OCI-LY7 (cell line): ENCODE measurements around the gene TBC1D13. TPM values are rescaled to one million over a fixed set of nuclear protein-coding genes. Genes with fewer than 3 reads are reported as not detected.

Source experiments
- BruUV-seq: library from RNA; stranded (reverse); fragments of 400-500 nt; replicated peaks from 2 replicates; lab custom pipeline; 2021; lab: Mats Ljungman, UMichigan
- CTCF ChIA-PET: fragments of 300-600 bp; sonication (Branson Sonifier 250); formaldehyde crosslinking; loops from one replicate; lab custom pipeline; 2022; ENCODE audit warnings: antibody characterized with exemption; ENCODE audit not compliant: unreplicated experiment; lab: Charles Lee
- POLR2A ChIA-PET: fragments of 300-600 bp; sonication (Branson Sonifier 250); formaldehyde crosslinking; loops from one replicate; lab custom pipeline; 2022; ENCODE audit warnings: antibody characterized with exemption; lab: Charles Lee
- DNase-seq: peaks from one replicate; pipeline ENCODE4 v3.0.0-alpha.2; 2015; ENCODE audit warnings: low spot score
- H2AFZ ChIP-seq: fragments of 200-600 bp; sonication (generic), shearing (Covaris generic); 2 replicates; pipeline ENCODE4 v1.6.1; 2014; ENCODE audit warnings: mild to moderate bottlenecking, antibody characterized with exemption, low read length, moderate library complexity
- H3K27ac ChIP-seq: fragments of 200-600 bp; sonication (generic); 2 replicates; pipeline ENCODE4 v1.5.1; 2014; ENCODE audit warnings: mixed run types, low read depth, mild to moderate bottlenecking, moderate library complexity, low read length, inconsistent platforms; ENCODE audit not compliant: poor library complexity, severe bottlenecking
- H3K36me3 ChIP-seq: fragments of 200-600 bp; sonication (generic); 2 replicates; pipeline ENCODE4 v1.6.1; 2014; ENCODE audit warnings: mild to moderate bottlenecking, antibody characterized with exemption, low read length, moderate library complexity, mixed read lengths; ENCODE audit not compliant: insufficient read depth
- H3K4me1 ChIP-seq: fragments of 200-600 bp; sonication (generic); 2 replicates; pipeline ENCODE4 v1.5.1; 2014; ENCODE audit warnings: mild to moderate bottlenecking, low read length; ENCODE audit not compliant: insufficient read depth, poor library complexity, severe bottlenecking
- H3K4me2 ChIP-seq: fragments of 200-600 bp; sonication (generic); 2 replicates; pipeline ENCODE4 v1.6.1; 2014; ENCODE audit warnings: mild to moderate bottlenecking, low read length
- H3K4me3 ChIP-seq: fragments of 200-600 bp; sonication (generic); 2 replicates; pipeline ENCODE4 v1.5.1; 2014; ENCODE audit warnings: mild to moderate bottlenecking, low read depth, low read length; ENCODE audit not compliant: poor library complexity, severe bottlenecking
- H3K79me2 ChIP-seq: fragments of 200-600 bp; sonication (generic); 2 replicates; pipeline ENCODE4 v1.6.1; 2016; ENCODE audit warnings: low read depth, mild to moderate bottlenecking, low read length, moderate library complexity, mixed read lengths; ENCODE audit not compliant: insufficient read depth
- H3K9me2 ChIP-seq: fragments of 200-600 bp; sonication (generic); 2 replicates; pipeline ENCODE4 v1.6.1; 2016; ENCODE audit warnings: mild to moderate bottlenecking, low read length, mixed read lengths; ENCODE audit not compliant: insufficient read depth
- H3K9me3 ChIP-seq: fragments of 200-600 bp; sonication (generic); 2 replicates; pipeline ENCODE4 v1.6.1; 2014; ENCODE audit warnings: mild to moderate bottlenecking, mixed run types, low read length, mixed read lengths
- H4K20me1 ChIP-seq: fragments of 200-600 bp; sonication (generic); 2 replicates; pipeline ENCODE4 v1.6.1; 2014; ENCODE audit warnings: mild to moderate bottlenecking, antibody characterized with exemption, low read length, moderate library complexity, mixed read lengths; ENCODE audit not compliant: insufficient read depth
- EZH2phosphoT487 ChIP-seq: fragments of 200-600 bp; sonication (generic); IDR thresholded peaks from 2 replicates; pipeline ENCODE4 v1.6.1; 2018; ENCODE audit warnings: low read depth, borderline replicate concordance, mild to moderate bottlenecking, mixed run types, antibody characterized with exemption, low read length, moderate library complexity, mixed read lengths
- intact Hi-C: fragments of 100-400 bp; cut with micrococcal nuclease; formaldehyde crosslinking; loops from one replicate; pipeline ENCODE4 v1.10.0; 2022; ENCODE audit not compliant: unreplicated experiment
- total RNA-seq, 2 experiments: library from RNA; depleted of rRNA in 1 of 2; stranded (reverse); fragments of >200 nt in 1 of 2; shearing (Covaris generic) in 1 of 2; gene quantifications; 2 replicates each; pipeline ENCODE4 v1.2.3, GENCODE V29; 2014 to 2022
- TF ChIP-seq, protein P1 (sequence below): fragments of 200-600 bp; sonication (generic); conservative IDR thresholded peaks from 2 replicates; pipeline ENCODE4 v1.5.1; 2014; ENCODE audit warnings: mild to moderate bottlenecking, antibody characterized with exemption, low read length, moderate library complexity, mixed read lengths

Gene TBC1D13
- total RNA-seq, 2 experiments from 2014 or later: 18.7 to 24.7 TPM

DNA sequence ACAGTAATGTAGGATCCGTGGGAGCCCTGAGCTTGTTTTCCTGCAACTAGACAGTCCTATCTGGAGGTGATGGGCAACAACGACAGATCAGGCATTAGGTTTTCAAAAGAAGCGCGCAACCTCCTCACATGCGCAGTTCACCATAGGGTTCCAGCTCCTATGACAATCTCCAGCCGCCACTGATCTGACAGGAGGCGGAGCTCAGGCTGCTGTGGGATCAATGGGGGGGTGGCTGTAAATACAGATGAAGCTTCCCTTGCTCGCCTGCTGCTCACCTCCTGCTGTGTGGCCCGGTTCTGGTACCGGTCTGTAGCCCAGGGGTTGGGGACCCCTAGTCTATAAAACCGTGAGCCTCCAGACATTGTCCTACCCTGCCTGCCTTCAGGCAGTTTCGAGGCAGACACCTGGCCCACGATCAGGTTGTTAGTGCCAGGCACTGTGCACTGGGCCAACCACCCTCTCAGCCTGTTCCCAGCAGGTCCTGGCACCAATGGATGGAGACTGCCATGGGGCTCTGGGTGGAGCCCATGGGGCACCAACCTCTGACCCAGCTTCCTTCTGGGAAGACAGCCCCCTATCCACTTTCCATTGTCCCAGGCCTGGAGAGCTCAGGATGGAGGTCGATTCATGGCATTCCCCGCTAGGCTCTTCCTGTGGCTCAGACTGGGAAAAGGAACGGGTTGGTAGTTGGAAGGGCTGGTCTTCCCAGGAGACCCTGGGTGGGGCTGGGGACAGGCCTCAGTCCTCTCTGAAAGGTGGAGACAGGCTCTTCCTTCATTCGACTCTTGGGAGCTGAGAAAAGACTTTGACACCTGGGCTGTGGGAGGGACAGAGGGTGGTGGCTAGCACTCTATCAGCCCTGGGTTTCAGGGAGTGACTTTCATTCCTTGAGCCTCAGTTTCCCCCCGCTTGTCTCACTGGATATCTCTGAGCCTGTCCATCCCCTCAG, 32.9 kb downstream of the TBC1D13 start:
- H4K20me1 ChIP-seq: 0 out of 2 replicates have a peak, but pooled peaks cover 4% of the 10 kb centered on the region
- CTCF ChIA-PET: interaction anchor here (0.6 kb wide), 1 partner anchor 156 kb away, joined by 4 read pairs; no protein-coding TSS in a partner anchor
- intact Hi-C loops: loop anchor here (2.0 to 5.0 kb wide), 2 partner anchors 173 to 267 kb away; partner anchors contain the start of gene SPTAN1
- peaks cover 50% of the 10 kb centered on the region for H3K36me3 ChIP-seq
- peaks cover 23% of the 10 kb centered on the region for H3K4me1 ChIP-seq
- no peaks in the 10 kb centered on the region for H3K9me3 ChIP-seq
- H3K79me2 ChIP-seq: 0 out of 2 replicates have a peak, but pooled peaks cover 5% of the 10 kb centered on the region
- POLR2A ChIA-PET: interaction anchor here (1.0 to 2.6 kb wide), 2 partner anchors 10 to 96 kb away, joined by 3 to 24 read pairs; partner anchors contain the start of genes SPOUT1 and ZDHHC12
- TSS peak; percentile 36 for BruUV-seq
- TF ChIP-seq, protein P1, sequence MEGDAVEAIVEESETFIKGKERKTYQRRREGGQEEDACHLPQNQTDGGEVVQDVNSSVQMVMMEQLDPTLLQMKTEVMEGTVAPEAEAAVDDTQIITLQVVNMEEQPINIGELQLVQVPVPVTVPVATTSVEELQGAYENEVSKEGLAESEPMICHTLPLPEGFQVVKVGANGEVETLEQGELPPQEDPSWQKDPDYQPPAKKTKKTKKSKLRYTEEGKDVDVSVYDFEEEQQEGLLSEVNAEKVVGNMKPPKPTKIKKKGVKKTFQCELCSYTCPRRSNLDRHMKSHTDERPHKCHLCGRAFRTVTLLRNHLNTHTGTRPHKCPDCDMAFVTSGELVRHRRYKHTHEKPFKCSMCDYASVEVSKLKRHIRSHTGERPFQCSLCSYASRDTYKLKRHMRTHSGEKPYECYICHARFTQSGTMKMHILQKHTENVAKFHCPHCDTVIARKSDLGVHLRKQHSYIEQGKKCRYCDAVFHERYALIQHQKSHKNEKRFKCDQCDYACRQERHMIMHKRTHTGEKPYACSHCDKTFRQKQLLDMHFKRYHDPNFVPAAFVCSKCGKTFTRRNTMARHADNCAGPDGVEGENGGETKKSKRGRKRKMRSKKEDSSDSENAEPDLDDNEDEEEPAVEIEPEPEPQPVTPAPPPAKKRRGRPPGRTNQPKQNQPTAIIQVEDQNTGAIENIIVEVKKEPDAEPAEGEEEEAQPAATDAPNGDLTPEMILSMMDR: no peak
- TF ChIP-seq EZH2phosphoT487: no peak
- no peak for DNase-seq
- no peak overlapping the region for H3K27ac ChIP-seq
- H2AFZ ChIP-seq: no peak overlapping the region
- H3K4me3 ChIP-seq: peak overlapping the region; percentile 71
- H3K4me2 ChIP-seq: peak overlapping the region; percentile 96
- H3K9me2 ChIP-seq: no peaks in the 10 kb centered on the region

DNA sequence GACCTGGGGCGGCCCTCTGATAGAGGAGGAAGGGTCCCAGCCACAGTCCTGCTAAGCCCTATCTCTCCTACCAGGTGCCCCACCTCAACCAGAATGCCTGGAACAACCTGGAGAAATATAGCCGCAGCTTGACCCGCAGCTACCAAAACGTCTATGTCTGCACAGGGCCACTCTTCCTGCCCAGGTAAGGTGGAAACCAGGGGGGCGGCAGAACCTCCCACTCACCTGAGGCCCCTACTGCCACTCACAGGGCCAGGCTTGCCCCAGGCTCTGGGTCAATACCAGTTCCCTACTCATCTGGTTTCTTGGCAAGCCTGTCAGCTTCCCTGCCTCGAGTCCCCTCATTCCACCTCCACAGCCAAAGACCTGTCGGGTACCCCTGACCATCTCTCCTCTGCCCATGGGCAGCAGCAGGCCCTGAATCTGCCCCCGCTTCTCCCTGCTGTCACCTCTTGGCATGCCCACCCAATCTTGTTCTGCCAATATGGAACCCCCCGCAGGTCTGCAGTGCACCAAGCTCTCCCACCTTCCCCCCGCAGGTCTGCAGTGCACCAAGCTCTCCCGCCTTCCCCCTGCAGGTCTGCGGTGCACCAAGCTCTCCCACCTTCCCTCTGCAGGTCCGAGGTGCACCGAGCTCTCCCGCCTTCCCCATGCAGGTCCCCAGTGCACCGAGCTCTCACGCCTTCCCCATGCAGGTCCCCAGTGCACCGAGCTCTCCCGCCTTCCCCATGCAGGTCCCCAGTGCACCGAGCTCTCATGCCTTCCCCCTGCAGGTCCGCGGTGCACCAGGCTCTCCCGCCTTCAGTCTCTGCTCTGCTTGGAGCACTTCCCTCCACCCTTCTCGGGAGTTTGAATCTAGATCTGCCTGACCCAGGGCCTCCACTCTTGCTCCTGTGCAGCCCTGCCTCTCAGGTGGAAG, 33.9 kb downstream of the TBC1D13 start:
- ChIA-PET CTCF (no interaction called here), POLR2A (no interaction called here)
- no peak overlapping the region for H2AFZ ChIP-seq
- no peak for DNase-seq
- H3K27ac ChIP-seq: no peak overlapping the region
- H3K79me2 ChIP-seq: 0 out of 2 replicates have a peak, but pooled peaks cover 5% of the 10 kb centered on the region
- intact Hi-C loops: no loop called here
- 0 out of 2 replicates have a peak, but pooled peaks cover 4% of the 10 kb centered on the region for H4K20me1 ChIP-seq
- peaks cover 58% of the 10 kb centered on the region for H3K36me3 ChIP-seq
- H3K4me1 ChIP-seq: peaks cover 23% of the 10 kb centered on the region
- no peaks in the 10 kb centered on the region for H3K9me2 ChIP-seq
- no peak overlapping the region for H3K4me2 ChIP-seq
- H3K4me3 ChIP-seq: no peak overlapping the region
- no peak for TF ChIP-seq EZH2phosphoT487
- TF ChIP-seq, protein P1: no peak
- BruUV-seq: no TSS peak
- no peaks in the 10 kb centered on the region for H3K9me3 ChIP-seq
